SK-MEL-5 (cell line): ENCODE measurements around the gene GOLGA6L6. TPM values are rescaled to one million over a fixed set of nuclear protein-coding genes. Genes with fewer than 3 reads are reported as not detected.

Source experiments
- small RNA-seq, 2 experiments: library from RNA; depleted of rRNA; stranded (forward); fragments of <200 nt; gene quantifications; one replicate each; pipeline ENCODE3, GENCODE V24; 2014
- total RNA-seq: library from RNA; depleted of rRNA; stranded (reverse); fragments of >200 nt; shearing (Covaris generic); gene quantifications from 2 replicates; pipeline ENCODE4 v1.2.3, GENCODE V29; 2014

The GOLGA6L6 gene
- total RNA-seq, 1 experiment from 2014 or later, result not detected

Small RNA genes lying within 50 kb of the gene (small RNA-seq; reads per million reads assigned to genes)
- gene RN7SL759P, result 0 reads per million in 2 experiments
